Activated CD8-positive, alpha-beta T cell treated with anti-CD3 and anti-CD28 coated beads for 36 hours (primary cell): ENCODE measurements around the gene NAXD. TPM values are rescaled to one million over a fixed set of nuclear protein-coding genes. Genes with fewer than 3 reads are reported as not detected.

ENCODE experiments used
- ATAC-seq: fragments of 200-7000 bp; cut with Tn5 transposase; one replicate; pipeline ENCODE4 v1.10.0; 2021; ENCODE audit warnings: mild to moderate bottlenecking, moderate library complexity
- CTCF ChIA-PET: fragments of 350-600 bp; sonication (Branson Sonifier 250); formaldehyde crosslinking; loops from one replicate; lab custom pipeline; 2021; ENCODE audit warnings: antibody characterized with exemption; lab: Charles Lee
- POLR2A ChIA-PET: fragments of 350-600 bp; sonication (Branson Sonifier 250); formaldehyde crosslinking; loops from one replicate; lab custom pipeline; 2021; ENCODE audit warnings: antibody characterized with exemption; lab: Charles Lee
- DNase-seq: peaks from one replicate; pipeline ENCODE4 v3.0.0-alpha.2; 2020
- H3K27ac Mint-ChIP-seq: one replicate; pipeline ENCODE4 v1.8.0; 2021; ENCODE audit warnings: mild to moderate bottlenecking, mixed read lengths
- H3K27me3 Mint-ChIP-seq: one replicate; pipeline ENCODE4 v1.8.0; 2021; ENCODE audit warnings: mixed read lengths
- H3K36me3 Mint-ChIP-seq: one replicate; pipeline ENCODE4 v1.8.0; 2021; ENCODE audit warnings: low read depth, mixed read lengths
- H3K4me1 Mint-ChIP-seq: one replicate; pipeline ENCODE4 v1.8.0; 2021; ENCODE audit warnings: low read depth, mixed read lengths
- H3K4me3 Mint-ChIP-seq: one replicate; pipeline ENCODE4 v1.8.0; 2021; ENCODE audit warnings: mild to moderate bottlenecking, moderate library complexity, mixed read lengths
- H3K9me3 Mint-ChIP-seq: one replicate; pipeline ENCODE4 v1.8.0; 2021; ENCODE audit warnings: mixed read lengths
- CTCF ChIP-seq: fragments of 200-600 bp; IDR thresholded peaks from one replicate; pipeline ENCODE4 v1.8.0; 2022; ENCODE audit warnings: antibody characterized with exemption, mild to moderate bottlenecking
- intact Hi-C: fragments of 100-400 bp; cut with micrococcal nuclease; formaldehyde crosslinking; loops from one replicate; pipeline ENCODE4 v1.10.0; 2022
- total RNA-seq, 2 experiments: library from RNA; stranded (reverse); gene quantifications; one replicate each; pipeline ENCODE4 v1.2.3, GENCODE V29; 2021

The NAXD gene
- total RNA-seq, 2 experiments from 2014 or later, result 22.7 to 24.8 TPM

GRCh38 chr13:110571896-110572777 is 43.2 kb upstream of the NAXD start:
- no peak for TF ChIP-seq CTCF
- ATAC-seq, result no peak
- H3K27ac Mint-ChIP-seq, result no peak overlapping the region
- no peak for DNase-seq
- ChIA-PET POLR2A (no interaction called here), CTCF (no interaction called here)
- no peaks in the 10 kb centered on the region for H3K36me3 Mint-ChIP-seq
- intact Hi-C loops, result no loop called here
- no peaks in the 10 kb centered on the region for H3K9me3 Mint-ChIP-seq
- no peak overlapping the region for H3K4me3 Mint-ChIP-seq
- H3K27me3 Mint-ChIP-seq, result peaks cover 45% of the 10 kb centered on the region
- peaks cover 12% of the 10 kb centered on the region for H3K4me1 Mint-ChIP-seq

GRCh38 chr13:110572778-110573118 is 42.6 kb upstream of the NAXD start:
- DNase-seq, result no peak
- no peak for ATAC-seq
- ChIA-PET CTCF (no interaction called here), POLR2A (no interaction called here)
- Mint-ChIP-seq H3K27me3 (peaks cover 43% of the 10 kb centered on the region), H3K4me1 (peaks cover 12% of the 10 kb centered on the region), H3K36me3 (no peaks in the 10 kb centered on the region), H3K27ac (no peak overlapping the region), H3K9me3 (no peaks in the 10 kb centered on the region), H3K4me3 (no peak overlapping the region)
- intact Hi-C loops, result no loop called here
- no peak for TF ChIP-seq CTCF

- no peak overlapping the region for H3K4me3 Mint-ChIP-seq
- POLR2A ChIA-PET, result no interaction called here
- ATAC-seq, result no peak
- TF ChIP-seq CTCF, result no peak
- CTCF ChIA-PET, result interaction anchor here (1.8 kb wide), 1 partner anchor 118 kb away, joined by 3 read pairs; no protein-coding TSS in a partner anchor
- H3K27ac Mint-ChIP-seq, result no peak overlapping the region
- H3K9me3 Mint-ChIP-seq, result no peaks in the 10 kb centered on the region
- DNase-seq, result no peak
- H3K27me3 Mint-ChIP-seq, result peaks cover 40% of the 10 kb centered on the region
- no peaks in the 10 kb centered on the region for H3K36me3 Mint-ChIP-seq
- H3K4me1 Mint-ChIP-seq, result peaks cover 12% of the 10 kb centered on the region
- intact Hi-C loops, result no loop called here
Observed at GRCh38 chr13:110574161-110574560, 41.2 kb upstream of the NAXD start.

- POLR2A ChIA-PET, result interaction anchor here (0.9 kb wide), 1 partner anchor 21 kb away, joined by 3 read pairs; no protein-coding TSS in a partner anchor
- DNase-seq, result peak; percentile 52
- TF ChIP-seq CTCF, result no peak
- H3K9me3 Mint-ChIP-seq, result no peaks in the 10 kb centered on the region
- CTCF ChIA-PET, result interaction anchor here (1.1 to 1.8 kb wide), 3 partner anchors 10 to 120 kb away, joined by 3 to 5 read pairs (median 3); no protein-coding TSS in a partner anchor
- intact Hi-C loops, result no loop called here
- H3K4me1 Mint-ChIP-seq, result peaks cover 12% of the 10 kb centered on the region
- H3K36me3 Mint-ChIP-seq, result no peaks in the 10 kb centered on the region
- H3K4me3 Mint-ChIP-seq, result no peak overlapping the region
- peaks cover 38% of the 10 kb centered on the region for H3K27me3 Mint-ChIP-seq
- H3K27ac Mint-ChIP-seq, result no peak overlapping the region
- ATAC-seq, result peak; percentile 86
Observed at GRCh38 chr13:110575322-110576069, 39.8 kb upstream of the NAXD start.

- ATAC-seq, result no peak
- CTCF ChIA-PET, result interaction anchor here (1.1 to 1.3 kb wide), 2 partner anchors 11 to 18 kb away, joined by 3 to 5 read pairs; no protein-coding TSS in a partner anchor
- no peak overlapping the region for H3K27ac Mint-ChIP-seq
- H3K9me3 Mint-ChIP-seq, result no peaks in the 10 kb centered on the region
- intact Hi-C loops, result no loop called here
- no peaks in the 10 kb centered on the region for H3K36me3 Mint-ChIP-seq
- DNase-seq, result no peak
- TF ChIP-seq CTCF, result no peak
- H3K4me1 Mint-ChIP-seq, result peaks cover 12% of the 10 kb centered on the region
- POLR2A ChIA-PET, result no interaction called here
- H3K27me3 Mint-ChIP-seq, result peaks cover 41% of the 10 kb centered on the region
- no peak overlapping the region for H3K4me3 Mint-ChIP-seq
Observed at GRCh38 chr13:110576070-110576394, 39.3 kb upstream of the NAXD start.
